GM21528 (cell line): ENCODE results near the gene ADPRH.
A peak's percentile ranks its signal among the peaks of the same experiment; 100 is the strongest.
"Not testable (repeated sequence)": the region's sequence is repeated elsewhere in the genome, so short reads cannot be mapped to it uniquely, and the experiment has no call there.

Experiments used
- ATAC-seq: cut with Tn5 transposase; IDR thresholded peaks from one replicate; pipeline ENCODE4 v1.9.1; 2021; ENCODE audit warnings: mild to moderate bottlenecking, moderate library complexity; ENCODE audit not compliant: unreplicated experiment, low FRiP score

The ADPRH gene

DNA sequence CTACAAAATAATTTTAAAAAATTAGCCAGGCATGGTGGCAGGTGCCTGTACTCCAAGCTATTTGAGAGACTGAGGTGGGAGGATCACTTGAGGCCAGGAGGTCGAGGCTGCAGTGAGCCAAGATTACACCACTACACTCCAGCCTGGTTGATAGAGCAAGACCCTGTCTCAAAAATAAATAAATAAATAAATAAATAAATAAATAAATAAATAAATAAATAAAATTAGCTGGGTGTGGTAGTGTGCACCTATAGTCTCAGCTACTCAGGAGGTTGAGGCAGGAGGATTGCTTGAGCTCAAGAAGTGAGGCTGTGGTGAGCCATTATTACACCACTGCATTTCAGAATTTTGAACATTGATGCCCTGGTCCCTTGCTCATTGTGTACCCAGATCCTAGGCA, 15.6 kb downstream of the ADPRH start:
- ATAC-seq = not testable (repeated sequence)

DNA sequence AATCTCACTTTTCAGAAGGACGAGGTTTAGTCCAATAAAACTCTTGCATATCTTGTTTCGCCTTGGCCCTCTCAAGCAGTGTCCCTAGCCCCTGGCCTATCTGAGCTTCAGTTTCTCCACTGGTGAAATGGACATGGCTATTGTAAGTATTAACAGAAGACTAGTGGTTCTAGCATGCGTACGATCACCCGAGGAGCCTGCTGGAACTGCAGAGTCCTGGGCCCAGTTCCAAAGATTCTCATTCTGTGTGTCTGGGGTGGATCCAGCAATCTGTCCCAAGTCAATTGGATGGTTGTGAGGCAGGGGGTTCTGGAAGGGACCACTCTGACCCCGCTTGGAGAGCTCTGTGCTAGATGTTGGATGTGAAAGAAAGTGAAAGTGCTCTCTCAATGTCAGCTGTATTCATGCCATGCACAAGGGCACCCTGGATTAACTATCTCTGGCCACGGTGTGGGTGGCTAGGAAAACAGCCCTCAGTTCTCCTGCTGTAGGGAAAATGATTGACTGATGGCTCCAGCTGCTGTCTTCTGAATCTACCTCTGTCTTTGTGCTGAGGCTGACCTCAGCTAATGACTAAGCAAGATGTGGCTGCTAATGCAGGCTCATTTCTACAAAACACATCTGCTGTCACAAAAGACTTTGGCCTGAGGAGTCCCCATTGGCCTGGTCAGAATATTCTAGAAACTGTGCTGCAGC, 16.5 kb downstream of the ADPRH start:
- ATAC-seq = no peak

DNA sequence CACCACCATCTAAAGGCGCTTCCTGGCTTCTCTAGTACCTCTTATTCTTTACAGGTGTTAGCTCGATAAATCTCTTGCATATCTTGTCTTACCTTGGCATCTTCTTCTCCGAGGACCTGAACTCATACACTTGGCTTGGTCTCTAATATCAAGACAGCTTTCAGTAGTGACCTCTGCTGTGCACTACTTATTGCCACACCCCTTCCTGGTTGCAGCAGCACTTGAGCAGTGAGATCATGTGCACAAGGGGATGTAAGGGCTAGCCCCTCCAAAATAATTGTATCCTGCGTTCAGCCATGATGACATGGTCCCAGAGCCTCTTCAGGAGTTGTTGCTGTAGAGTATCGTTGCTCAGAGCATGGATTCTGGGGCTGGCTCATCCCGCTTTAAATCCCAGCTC, 17.1 kb downstream of the ADPRH start:
- ATAC-seq = no peak

DNA sequence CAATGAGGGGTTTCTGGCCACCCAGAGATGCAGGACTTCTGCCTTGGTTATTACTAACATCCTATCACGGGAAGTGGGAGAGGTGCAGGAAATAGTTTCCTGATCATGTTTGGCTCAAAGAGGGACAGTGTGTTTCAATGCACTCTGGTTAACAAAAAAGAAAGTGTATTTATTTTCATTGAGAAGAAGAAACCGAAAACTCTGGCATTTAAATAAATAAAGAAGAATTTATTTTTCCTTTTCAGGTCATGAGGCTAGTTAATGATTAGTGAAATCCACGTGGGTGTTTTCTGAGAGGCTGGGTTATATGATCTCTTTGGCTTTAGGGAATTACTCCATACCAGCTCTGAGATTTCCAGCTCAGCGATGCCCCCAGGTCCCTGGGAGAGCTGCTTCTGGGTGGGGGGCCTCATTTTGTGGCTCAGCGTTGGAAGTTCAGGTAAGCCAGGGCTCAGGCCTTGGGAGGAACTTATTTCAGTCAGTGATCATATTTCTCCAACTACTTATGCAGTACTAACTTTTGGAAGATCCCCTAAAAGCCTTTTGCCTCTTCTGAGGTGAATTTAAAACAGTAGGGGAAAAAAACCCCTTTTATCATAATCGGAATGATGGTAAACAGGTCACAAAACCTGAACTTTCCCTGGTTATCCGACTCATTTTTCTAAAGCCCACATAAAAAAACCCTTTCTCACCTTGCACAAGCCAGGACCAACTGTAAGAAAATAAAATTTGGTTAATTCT, 18.4 kb downstream of the ADPRH start, which contains the start of gene PLA1A:
Gene PLA1A, plus strand, starts transcription at position 338 of the 741 bp plus-strand sequence. Its CDS starts 29 bp downstream, at position 367.
- no peak for ATAC-seq

DNA sequence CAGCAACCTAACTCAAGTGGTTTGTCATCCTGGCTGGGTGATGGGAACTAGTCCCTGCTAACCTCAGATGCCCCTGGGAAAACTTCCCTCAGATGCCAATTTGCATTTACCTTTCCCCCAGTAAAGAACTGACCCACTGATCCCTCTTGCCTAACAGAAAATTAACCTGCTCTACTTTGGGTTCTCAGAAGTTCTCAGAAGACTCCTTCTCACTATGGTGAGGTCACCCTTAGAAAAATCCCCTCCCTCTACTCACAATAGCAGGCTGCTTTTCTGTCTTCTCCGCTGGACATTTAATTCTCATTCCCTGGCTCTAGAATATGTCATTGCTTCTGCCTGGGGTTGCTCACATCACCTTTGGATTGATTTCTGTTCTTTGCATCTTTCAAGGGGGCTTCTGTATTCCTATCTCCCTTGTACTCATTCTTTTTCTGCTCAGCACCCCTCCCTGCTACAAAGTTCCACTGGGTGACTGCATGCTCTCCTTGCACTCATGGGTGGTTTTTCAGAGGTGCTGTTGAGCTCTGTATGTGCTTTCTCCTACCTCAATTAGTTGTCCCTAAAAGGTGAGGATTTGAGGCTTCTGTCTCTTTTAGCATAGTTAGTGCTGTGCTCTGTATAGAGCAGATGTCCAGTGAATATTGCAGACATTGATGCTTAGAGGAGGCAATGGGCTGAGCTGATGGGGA, 19.3 kb downstream of the ADPRH start:
- ATAC-seq = peak; percentile 36

DNA sequence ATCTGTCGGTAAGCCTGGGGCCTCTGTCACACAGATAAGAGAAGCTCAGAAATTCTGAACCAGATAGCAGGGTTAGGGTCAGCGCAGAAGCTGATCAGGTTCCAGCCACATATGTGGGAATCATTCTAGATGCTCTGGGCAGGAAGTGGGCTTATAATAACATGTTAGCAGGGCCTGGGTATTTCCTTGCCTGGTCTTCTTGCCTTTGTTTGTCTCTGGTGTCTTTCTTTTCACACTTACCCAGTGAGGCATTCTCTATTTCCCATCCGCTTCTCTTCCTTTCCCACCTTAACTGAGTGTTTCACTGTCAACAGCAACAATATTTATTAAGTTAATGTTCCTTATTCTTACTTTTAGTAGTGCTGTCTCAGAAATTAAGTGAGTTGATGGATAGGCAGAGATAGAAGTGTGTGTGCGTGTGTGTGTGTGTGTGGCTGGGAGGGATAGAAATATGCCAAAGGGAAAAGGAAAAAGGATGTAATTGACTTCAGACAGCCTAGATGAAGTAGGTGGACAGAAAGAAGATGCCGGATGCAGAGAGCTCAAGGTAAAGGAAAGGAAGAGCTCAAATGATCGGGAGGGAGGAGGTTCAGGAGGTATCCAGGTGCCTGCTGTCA, 20.4 kb downstream of the ADPRH start:
- no peak for ATAC-seq

DNA sequence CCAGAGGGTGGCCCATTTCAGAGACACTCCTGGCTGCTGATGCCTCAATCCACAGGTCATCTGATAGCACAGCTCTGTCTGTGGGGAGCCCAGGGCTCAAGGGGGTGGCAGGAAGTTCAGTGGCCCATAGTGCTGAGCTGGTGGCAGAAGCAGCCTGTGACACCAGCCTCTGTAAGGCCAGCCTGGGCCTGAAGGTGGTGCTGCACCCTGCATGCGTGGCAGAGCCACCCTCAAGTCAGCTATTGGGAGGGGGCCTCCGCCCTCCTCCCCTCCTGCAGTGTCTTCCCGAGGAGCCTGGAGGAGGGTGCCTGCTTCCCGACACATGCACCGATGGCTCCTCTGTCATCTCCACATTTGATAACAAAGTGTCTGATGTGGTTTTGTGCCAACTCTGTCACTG, 21.4 kb downstream of the ADPRH start:
- ATAC-seq = peak; percentile 60

DNA sequence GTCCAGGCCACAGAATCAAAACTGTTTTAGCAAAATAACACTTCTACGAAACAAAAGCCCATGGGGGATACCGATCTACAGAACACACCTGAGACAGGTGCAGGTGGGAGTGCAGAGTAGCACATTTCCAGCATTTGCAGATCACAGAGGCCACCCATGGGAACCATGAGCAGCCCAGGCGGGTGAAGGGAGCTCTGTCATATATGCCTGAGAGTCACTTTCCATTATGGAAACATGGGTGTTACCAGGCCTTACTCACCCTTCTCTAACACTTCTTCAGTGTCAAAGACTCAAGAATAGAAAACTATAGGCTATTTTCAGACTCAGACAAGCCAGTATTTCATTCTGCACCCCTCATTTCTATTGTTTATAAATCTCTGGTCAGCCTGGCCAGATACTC, 21.9 kb downstream of the ADPRH start:
- no peak for ATAC-seq

DNA sequence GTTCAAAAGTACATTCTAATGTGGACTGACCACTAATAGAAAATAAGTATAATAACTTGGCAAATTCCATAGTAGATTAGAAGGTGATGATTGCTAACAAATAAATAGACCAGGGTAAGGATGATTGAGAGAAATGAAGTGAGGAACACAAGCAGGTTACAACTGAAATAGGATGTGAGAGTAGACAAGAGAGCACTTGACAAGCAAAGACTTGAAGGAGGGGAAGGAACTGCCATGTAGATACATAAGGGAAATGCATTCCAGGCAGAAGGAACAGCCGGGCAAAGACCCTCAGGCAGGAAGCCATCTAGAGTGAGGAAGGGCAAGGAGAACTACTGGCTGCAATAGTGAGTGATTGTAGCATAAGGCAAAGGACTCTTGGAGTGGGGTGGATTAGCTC, 23.4 kb downstream of the ADPRH start:
- ATAC-seq = no peak

DNA sequence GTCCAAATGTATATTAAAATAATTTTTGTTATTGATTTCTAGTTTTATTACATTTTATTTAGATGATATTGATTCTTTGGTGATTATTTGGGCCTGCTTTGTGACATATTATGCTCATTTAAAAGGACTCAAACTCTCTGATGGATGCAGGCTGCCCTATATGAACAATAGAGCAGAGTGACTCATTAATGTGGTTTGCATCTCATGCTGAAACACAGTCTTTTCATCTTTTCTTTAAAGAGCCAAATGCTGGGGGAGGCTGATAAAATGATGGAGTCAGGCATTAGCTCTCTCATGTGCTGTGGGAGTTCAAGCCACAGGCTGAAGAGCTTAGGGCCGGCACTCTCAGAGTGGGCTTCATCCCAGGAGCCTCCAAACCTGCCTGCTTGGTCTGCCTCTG, 25.6 kb downstream of the ADPRH start:
- ATAC-seq = no peak

DNA sequence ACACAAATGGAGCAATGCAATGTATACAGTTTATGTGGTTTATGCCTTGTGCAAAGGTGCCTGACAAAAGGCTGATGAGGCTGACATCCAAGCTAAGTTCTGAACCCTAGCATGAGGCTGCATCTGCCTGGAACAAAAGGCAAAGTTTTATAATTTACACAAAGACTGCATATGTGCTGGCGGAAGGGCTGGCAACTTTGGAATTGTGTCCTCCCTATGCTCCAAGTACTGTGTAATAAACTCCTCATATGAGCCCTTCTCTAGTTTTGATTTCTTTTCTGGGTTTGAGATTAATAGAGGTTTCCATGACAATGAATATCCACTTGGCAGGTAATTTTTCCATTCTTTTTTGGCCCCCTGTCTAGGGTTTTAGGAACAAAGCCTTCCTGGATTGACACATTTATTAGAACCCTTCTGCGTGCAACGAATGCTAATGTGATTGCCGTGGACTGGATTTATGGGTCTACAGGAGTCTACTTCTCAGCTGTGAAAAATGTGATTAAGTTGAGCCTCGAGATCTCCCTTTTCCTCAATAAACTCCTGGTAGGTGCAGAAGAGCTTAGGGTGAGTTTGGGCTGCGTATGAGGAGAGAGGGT, 29.2 kb downstream of the ADPRH start:
- ATAC-seq = no peak

DNA sequence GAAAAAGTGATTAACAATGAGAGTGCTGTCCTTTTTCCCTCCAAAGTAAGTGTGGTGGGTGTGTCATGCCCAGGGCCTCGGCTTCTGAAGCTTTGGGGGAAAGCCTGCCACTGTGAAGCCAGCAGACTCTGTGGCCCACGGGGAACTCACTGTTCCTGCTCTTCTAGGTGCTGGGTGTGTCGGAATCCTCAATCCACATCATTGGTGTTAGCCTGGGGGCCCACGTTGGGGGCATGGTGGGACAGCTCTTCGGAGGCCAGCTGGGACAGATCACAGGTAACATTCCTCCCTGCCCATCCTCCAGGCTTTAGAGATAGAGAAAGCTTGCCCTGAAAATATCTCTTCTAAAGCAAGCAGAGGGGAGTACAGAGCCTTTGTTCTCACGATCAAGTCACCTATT, 30.0 kb downstream of the ADPRH start:
- ATAC-seq = no peak

DNA sequence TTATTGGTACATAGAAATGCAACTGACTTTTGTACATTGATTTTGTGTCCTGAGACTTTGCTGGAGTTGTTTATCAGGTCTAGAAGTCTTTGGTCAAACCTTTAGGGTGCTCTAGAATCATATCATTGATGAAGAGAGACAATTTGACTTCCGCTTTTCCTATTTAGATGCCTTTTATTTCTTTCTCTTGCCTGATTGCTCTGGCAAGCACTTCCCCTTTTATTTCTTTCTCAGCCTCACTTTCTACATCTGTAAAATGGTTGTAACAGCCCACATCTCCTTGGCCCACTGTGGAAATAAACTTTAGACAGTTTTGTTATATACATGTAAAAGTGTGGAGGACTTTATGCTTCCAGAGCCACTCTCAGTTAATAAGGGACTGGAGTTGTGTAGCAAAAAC, 32.4 kb downstream of the ADPRH start:
- no peak for ATAC-seq

DNA sequence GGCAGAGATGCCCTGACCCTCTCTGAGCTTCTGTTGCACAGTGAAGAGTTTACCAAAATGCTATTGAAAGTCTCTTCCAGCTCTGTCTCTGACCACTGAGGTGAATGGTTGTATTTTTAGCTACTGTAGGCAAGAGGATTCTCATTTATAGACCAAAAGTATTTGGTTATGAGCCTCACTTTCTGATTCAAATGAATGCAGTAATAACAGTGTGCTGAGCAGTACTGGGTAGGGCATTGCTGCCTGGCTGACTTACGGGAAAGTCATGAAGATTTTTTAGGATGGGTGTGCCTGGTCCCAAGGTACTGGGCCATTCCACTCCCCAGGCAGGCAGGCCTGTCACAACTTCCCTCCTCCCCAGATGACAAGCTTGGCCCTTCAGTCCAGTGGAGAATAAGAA, 33.9 kb downstream of the ADPRH start:
- no peak for ATAC-seq

DNA sequence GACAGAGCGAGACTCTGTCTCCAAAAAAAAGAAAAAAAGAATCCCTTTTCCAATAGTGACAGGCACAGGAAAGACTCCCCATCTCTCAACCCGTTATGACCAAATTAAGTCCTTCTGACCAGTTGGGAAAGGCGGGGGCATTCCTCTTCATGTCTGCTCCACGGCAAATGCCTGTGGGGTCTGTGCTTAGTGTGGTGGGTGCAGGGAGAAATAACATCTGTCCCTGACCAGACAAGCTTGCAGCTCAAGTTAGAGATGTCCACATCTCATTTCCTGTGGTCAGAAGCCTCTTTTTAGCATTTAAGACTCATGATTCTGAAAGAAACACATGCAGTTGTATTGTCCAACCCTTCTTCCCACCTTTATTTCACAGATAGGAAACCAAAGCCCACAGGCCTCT, 34.6 kb downstream of the ADPRH start:
- no peak for ATAC-seq

DNA sequence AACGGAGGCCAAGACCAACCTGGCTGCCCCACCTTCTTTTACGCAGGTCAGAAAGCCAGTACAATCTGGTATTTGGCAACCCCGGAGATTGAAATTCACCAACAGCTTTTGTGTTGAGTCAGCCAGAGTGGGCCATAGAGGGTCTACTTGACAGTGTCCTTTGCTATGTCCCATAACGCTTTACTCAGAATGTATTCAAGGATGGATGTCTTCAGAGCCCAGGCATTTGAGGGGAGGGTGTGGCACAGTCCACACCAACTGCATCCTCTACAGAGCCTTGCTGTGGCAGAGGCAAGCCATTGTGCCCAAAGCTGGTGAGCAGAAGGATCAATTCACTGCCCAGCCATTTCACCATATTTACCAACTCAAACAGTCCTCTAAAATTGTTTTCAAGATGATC, 36.8 kb downstream of the ADPRH start:
- no peak for ATAC-seq

DNA sequence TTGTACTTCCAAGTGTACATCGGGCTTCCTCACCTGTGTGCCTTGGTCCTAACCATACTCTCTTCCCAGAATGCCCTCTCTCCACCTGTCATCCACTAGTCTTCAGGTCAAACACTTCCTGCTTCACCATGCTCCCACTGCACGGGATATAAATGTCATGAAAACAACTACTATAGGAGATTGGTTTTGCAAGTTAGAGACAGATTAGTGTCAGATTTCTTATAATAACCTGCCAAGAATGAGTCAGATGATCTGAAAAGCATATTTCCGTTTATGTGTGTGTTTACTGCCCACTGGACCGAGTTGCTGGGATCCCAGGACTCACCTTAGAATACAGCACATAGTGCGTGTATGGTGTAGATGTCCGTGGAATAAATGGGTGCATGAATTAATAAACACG, 39.8 kb downstream of the ADPRH start:
- ATAC-seq = no peak

DNA sequence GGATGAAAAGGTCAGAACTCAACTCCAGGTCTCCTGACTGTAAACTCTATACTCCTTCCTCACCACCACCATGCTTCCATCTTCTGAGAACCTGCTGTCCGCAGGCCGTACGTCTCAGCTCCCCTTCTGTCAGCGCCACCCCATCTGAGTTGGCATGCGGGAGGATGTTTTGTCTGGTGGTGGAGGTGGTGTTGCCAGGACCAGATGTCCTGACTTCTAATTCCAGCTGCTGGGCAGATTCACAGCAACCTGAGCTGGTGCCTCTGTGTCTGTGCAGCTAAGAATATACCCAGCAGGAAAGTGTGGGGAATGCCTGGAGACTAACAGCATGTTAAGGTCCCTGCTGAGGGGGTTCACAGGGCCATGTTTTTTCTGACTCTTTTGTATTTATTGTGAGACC, 41.6 kb downstream of the ADPRH start:
- ATAC-seq = no peak

DNA sequence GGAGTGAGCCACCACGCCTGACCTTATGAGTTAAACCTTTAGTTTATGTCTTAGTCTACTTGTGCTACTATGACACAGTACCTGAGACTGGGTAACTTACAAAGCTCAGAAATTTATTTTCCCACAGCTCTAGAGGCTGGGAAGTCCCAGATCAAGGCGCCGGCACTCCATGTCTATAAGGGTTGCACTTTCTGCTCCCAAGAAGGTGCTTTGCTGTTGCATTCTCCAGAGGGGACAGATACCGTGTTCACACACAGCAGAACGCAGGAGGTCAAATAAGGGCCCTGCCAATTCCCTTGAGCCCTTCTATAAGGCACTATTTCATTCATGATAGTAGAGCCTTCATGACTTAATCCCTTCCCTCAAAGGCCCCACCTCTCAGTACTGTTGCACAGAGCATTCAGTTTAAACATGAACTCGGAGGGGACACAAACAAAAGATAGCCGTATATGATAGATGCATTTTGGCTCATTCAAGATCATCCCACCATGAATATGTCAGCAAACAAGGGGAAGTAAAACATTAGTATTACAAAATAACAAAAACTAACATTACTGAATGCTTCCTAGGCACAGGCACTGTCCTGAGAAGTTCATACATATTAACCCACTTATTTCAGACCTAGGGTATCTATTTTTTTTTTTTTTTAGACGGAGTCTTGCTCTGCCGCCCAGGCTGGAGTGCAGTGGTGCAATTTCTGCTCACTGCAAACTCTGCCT, 44.9 kb downstream of the ADPRH start:
- ATAC-seq = no peak
